Activated CD4-positive, alpha-beta T cell treated with anti-CD3 and anti-CD28 coated beads for 1 hour (primary cell): ENCODE measurements around the gene XIRP2.

Experiments
- DNase-seq: peaks from one replicate; pipeline ENCODE4 v3.0.0-alpha.2; 2020

XIRP2 gene

DNA sequence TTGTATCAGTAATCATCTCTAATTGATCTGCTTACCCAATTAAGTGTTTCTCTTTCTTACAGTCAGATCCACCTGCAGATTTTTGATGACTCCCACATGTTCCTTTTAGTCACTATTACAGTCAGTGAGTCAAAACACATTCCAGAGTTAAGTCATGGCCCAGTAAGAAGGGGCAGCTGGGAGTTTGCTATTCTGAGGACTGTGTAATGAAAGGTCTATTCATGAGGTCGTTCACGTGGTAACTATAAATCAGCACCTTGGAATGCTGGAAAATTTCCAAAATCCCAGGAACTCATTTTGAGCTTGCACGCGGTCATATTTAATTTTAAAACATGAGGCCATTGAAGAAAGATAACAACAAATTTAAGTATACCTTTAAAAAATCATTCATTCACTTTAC is 252.5 kb downstream of the XIRP2 start:
- no peak for DNase-seq

GRCh38 chr2:167142554-167142953 is 254.3 kb downstream of the XIRP2 start:
- DNase-seq, result no peak

DNA sequence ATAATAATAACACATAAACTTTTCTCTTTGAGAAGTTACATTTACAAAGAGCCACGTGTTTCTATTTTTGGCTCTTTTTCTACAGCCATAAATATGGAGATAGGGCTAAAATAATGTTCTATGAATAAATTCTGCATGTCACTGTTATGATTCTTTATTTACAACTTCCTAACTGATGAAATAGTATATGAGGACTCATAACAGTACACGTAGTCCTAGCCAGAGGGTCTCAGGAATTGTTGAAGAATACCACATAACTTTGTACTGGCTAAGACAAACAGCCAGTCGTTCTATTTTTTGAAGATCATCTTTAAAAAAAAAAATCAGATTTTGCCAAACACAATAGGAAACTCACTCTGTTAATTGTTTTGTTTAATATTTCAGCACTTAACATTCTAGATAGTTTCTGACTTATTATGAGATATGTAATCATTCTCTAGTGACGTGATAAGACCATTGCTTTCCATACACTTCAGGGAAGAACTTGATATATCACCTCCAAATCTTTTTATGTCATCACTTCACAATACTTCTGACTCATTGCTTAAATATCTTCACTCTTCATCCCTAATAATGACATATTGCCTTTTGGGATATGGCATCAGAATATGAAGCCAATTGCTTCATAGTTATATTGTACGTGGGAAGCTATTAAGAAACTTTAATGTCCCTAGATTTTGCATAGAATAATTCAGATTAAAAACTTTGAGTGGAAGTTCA is 256.1 kb downstream of the XIRP2 start:
- no peak for DNase-seq

DNA sequence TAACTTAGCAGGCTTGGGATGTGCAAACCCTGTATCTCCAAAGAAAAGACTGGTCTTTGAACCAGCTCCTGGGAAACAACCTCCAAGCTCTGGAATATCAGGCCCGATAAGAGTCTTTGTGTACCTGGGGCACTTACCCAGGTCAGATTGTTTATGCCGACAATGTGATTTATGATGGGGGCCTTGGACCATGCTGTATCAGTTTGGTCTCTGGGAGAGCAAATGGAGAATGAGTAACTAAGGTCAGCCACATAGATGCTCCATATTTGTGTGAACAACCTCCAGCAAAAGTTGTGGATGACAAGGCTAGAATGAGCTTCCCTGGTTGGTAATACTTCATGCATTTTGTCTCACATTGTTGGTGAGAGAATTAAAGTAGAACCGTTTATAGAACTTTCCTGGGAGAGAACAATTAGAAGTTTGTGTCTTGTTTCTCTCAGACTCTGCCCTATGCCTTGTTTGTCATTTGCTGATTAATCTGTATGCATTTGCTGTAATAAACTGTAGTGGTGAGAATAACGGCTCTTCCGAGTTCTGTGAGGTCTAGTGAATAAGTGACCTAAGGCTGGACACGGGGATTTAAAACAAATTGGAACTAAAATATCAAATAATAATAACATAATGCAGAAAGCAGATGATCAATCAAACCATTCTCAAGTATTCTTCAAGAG is 259.1 kb downstream of the XIRP2 start:
- DNase-seq, result no peak

DNA sequence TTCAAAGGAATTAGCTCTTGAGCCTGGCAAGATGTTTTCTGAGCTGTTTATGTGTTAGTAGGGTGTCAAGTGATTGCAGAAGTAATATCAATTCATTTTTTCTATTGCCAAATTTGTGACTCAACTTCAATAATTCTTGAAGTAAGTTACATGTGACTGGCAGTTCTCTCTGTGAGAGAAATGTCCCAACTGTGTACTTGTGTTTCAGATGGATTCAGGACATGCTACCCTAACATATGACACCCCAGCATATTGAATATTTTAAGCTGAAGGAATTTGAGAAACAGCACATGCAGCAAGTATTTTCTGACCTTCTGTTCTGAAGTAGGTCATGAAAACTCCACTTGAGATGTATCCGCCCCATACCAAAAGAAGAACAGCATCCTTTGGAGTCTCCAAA is 263.6 kb downstream of the XIRP2 start:
- DNase-seq, result no peak

DNA sequence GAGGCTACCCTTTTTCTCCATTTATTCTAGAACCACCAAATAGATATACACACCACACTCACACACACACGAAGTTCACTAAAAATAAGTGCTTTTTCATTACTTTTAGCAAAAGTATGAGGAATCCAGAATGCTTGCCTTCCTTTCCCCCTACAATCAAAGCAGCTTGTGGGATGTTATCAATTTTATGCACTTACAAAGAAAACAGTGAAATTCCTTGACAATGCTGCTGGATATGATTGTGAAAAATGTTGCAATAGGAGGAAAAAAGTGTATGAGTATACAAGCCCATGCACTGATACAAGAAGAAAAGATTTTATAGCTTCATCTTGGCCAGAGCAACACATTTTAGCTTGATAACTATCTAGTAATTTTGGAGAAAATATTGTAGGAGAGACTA is 269.2 kb downstream of the XIRP2 start:
- no peak for DNase-seq

DNA sequence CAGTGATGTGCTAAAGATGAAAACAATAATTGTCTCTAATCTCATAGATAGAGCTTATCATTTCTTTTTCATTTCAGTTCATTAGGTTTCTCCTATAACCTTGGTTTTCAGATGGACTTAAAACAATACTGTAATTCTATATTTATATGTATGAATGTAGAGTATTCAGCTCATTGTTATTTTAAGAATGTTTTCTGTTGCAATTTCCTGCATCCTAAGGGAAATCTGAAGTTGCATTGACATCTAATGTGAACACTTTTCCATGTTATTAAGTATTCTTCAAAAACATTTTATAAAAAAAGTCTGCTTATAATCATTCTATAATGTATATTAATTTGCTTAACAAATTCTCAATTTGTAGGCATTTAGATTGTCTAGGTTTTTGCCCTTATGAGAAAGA is 288.9 kb downstream of the XIRP2 start:
- no peak for DNase-seq

DNA sequence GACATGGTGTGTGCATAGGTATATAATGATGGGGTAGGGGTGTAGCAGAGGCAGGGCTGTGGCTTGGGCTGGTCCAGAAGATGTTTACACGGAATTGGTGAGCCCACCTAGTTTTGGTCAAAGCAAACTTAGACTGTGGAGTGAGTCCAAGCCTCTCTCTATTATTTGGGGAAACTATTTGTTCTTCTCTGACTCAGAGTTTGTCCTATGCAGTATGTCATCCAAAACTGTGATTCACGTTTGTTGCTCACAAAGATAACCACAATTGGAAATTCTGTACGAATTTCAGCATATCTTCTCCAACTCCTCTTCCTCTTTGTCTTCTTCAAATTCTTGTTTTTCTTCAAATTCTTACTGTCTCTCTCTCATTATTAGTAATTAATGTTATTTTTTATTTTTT is 292.9 kb downstream of the XIRP2 start:
- no peak for DNase-seq

DNA sequence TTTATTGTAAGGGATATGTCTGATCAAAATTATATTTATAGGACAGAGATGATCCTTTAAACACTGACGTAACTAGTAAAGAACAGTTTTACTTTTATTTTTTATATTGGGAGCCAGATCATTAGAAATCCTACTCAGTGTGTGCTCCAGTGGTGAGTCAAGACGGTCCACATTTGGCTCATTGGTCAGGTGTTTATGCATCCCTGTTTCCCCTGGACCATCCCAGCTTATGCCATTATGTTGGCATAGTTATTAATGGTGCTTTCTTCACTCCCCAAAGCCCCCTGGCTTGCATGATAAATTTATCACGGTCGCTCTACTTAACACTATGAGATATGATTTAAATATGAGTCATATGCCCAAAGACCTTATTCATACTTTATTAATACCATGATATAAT is 293.4 kb downstream of the XIRP2 start:
- DNase-seq, result no peak

DNA sequence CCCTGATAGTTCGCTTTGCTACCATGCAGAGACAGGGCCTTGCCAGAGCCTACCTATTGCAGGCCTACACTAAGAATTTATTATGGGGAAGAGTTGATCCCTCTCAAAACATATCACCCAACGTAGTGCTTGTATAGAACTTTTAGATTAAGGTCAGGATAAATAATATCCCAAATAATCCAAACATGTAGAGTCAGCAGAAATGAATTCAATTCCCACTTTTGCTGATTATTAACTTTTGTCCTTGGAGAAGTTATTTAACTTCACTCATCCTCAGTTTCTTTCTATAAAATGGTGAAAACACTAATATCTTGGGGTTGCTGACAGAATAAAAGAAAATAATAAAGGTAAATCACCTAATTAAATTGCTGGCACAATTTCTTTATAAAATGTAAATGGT is 294.1 kb downstream of the XIRP2 start:
- DNase-seq, result no peak

DNA sequence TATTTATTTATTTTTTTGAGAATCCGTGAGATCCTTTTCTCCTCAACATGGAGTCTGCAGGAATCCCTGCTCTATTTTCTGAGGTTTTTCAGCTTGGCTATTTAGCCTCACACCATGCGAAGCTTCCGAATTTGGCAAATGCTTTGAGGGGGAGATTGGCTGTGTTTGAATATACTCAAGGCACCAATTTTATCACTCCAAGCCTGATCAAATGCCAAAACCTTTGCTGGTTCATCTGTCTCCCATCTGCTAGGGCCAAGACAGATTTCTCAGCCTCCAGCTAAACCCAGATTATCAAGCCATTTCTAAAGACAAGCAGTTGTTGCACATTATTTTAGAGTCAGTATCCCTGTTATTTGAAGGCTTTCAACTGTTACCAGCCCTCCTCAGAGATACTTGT is 295.7 kb downstream of the XIRP2 start:
- DNase-seq, result no peak

- DNase-seq, result no peak
Measured at GRCh38 chr2:167186465-167186864, 298.2 kb downstream of the XIRP2 start.

- DNase-seq, result no peak
Measured at GRCh38 chr2:167187049-167187727, 298.9 kb downstream of the XIRP2 start.

DNA sequence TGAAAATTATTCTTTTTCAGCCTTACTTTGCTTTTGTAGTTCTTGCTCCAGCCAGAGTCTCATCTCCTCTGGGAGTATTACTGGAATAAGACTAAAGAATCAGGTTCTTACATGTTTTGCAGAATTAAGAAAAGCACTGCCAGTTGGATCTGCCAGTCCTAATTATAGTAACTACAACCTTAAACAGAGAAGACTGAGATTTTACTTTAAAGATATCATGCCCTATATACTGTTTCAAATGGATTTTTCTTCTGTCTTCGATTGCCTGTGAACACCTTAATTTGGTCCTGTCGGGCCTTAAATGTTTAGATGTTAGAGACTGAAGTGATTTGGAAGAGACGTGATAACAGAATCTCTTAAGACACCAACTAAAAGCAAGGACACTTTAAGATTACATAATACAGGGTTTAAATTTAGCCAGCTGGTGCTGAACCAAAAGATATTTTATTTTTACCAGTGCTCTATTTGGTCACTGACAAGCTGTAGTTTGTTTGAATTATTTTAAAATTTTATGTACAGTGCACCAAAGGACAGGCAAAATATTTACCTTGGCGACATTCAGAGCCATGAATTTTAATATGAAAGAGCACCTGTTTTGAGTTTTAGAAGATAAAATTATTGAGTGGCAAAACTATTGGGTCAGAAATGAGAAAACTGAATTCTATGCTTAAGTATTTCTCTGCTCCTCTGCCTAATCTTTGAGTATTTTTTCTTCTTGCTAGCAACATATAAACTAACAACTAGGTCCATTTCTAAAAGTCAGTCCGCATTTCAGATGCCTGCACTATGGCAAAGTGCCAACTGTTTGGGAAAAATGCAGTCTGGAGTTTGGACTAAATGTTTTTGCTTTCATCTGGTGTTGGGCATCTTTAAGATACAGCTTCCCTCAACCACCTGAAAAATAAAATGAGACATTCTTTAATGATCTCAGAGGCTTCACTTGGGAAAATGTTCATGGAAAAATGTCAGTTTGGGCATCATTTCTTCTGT is 300.0 kb downstream of the XIRP2 start:
- no peak for DNase-seq

GRCh38 chr2:167190053-167190452 is 301.8 kb downstream of the XIRP2 start:
- no peak for DNase-seq

- DNase-seq, result no peak
Measured at GRCh38 chr2:167191588-167191987, 303.3 kb downstream of the XIRP2 start.

- DNase-seq, result no peak
Measured at GRCh38 chr2:167192833-167193232, 304.6 kb downstream of the XIRP2 start.

DNA sequence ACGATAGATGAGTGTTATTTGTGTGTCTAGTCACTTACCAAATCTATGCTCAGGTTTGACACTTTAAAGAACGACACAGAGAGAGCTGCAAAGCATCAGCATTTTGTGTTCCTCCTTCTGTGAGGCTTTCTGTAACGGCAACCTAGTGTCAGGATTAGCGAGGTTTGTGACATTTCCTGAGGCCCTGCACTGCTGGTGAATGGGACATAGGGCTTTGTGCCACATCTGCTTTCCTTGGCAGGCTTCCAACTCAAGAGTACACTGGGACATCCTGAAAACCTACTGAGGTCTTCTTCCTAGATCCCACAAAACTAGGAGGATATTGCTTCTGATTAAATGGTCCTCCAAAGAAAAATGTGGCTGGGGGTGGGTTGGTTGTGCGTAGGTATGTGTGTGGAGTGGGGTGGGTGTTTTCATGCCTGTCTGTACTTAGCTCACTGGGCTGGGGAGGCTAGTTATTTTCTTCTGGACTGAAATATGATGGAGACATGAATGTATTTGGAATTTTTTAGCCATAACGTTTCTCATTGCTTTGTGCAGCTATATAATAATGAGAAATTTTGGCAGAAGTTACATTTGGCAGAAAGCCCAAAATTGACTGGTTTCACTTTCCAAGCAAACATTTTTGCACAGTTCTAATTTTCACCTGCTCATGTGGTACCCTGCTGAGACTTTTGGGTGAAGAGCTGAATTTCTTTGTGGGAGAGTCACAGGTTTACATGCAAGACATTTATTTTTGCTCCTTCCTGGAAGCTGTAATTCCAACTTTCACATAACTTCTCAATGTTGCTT is 308.4 kb downstream of the XIRP2 start:
- DNase-seq, result no peak

DNA sequence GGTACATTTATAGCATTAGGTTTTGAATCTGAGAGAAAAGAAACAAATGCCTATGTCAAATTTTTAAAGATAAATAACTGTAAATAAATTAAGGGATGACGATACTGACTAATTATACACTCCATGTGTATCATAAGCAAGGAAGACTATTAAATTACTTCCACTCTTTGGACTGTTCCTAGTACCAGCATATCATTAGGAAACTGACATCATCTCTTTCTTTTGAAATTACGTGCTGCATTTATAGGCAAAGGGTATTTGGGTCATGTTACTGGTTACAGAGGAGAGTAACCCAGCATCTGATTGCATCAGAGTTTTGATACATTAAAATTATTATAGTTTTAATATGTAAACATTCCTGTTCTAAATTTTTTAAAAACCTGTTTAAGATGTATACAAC is 309.7 kb downstream of the XIRP2 start:
- DNase-seq, result no peak

- DNase-seq, result no peak
Measured at GRCh38 chr2:167198576-167198975, 310.3 kb downstream of the XIRP2 start.

DNA sequence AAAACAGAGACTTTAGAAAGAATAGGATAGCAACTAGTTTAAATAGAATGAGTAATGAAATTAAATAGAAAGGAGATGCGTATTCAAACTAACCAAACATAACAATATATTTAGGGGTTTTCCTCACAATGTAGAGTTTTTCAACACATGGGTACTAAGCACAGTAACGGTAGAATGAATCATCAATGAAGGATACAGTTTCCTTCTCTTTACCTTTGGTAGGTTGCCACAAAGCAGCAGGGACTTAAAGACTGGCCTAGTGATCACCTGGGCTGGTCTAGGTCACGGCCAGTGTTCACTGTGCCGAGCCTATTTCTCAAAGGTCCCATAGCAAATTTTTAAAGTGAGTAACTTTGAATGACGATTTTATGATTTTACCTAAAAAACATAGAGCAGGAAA is 311.7 kb downstream of the XIRP2 start:
- no peak for DNase-seq

- DNase-seq, result no peak
Measured at GRCh38 chr2:167209784-167210183, 321.5 kb downstream of the XIRP2 start.
